NB4 (cell line): ENCODE measurements around the gene CORIN.

Experiments used
- CTCF ChIP-seq: IDR thresholded peaks from one replicate; pipeline ENCODE4 v1.5.1; 2012; ENCODE audit warnings: low read depth, low read length
- MAX ChIP-seq: IDR thresholded peaks from 2 replicates; pipeline ENCODE4 v1.6.1; 2011; ENCODE audit warnings: low read depth, low read length
- MYC ChIP-seq: IDR thresholded peaks from 2 replicates; pipeline ENCODE4 v1.6.1; 2011; ENCODE audit warnings: low read depth, low read length
- POLR2A ChIP-seq: IDR thresholded peaks from 2 replicates; pipeline ENCODE4 v1.6.1; 2011; ENCODE audit warnings: mild to moderate bottlenecking; ENCODE audit not compliant: insufficient read length; ENCODE audit errors: extremely low read depth

DNA sequence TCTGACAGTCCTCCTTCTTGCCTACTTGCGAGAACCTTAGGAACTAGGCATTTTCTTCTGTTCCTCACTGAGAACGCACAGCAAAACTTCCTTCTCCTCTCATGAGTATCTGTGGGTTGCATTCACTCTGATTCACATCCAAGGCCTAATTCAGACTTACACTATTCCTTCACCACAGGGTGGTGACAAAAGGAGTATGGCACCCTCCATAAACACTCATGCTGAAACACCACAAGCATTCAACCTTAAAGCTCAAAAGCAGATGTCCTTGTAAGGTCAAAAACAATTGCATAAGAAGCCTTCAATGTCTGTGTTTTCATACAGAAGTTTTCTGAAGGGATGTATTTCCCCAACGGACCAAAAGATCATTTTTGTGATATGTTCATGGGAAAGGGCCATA is 147.3 kb downstream of the CORIN start:
- TF ChIP-seq CTCF (no peak), POLR2A (no peak), MYC (no peak), MAX (no peak)
